Measurements from ENCODE around the gene ZNF215. TPM values are rescaled to one million over a fixed set of nuclear protein-coding genes. Genes with fewer than 3 reads are reported as not detected.
"Not testable (repeated sequence)": the region's sequence is repeated elsewhere in the genome, so short reads cannot be mapped to it uniquely, and the experiment has no call there.

ZNF215 gene
- total RNA-seq: 5.6 TPM

DNA sequence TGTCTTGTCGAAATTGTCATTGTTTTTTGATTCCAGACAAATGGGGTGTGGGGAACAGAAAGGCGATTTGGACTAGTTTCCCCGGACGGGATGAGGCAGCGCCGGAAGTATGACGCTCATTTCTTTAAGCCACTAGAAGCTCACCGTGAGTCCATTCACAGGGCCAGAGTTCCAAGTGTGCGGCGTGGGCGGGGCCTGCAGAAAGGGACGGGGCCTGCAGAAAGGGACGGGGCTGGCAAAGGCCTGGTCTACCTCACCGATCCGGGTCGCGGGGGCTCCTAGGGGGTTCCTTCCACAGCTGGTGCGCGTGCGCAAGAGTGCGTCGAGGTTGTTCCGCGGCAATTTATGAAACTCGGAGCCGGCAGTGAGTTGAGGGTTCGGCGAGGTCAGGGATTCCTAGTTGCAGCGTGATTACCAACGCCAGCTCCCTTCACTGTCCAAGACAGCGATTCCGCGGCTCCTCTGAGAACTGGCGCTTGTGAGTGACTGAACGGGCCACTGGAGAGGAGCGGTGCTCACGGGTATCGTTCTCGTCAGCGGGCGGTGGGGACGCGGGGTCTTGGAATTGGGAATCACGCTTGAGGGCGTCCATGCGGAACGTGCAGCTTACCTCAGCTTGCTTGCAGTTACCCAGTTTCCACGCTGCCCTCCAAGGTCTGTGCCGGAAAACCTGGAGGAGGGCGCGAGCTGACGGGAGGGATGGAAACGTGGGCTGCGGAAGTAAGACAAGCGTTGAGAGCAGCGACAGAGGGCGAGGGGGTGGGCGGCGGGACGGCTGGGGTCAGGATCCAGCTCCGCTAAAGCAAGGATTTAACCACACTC lies at the start of gene ZNF215:
ZNF215 (plus strand) TSS at position 219 of the 822 bp plus-strand sequence. CDS start 5,847 bp downstream, outside the sequence.
- peak; percentile 67 for DNase-seq

DNA sequence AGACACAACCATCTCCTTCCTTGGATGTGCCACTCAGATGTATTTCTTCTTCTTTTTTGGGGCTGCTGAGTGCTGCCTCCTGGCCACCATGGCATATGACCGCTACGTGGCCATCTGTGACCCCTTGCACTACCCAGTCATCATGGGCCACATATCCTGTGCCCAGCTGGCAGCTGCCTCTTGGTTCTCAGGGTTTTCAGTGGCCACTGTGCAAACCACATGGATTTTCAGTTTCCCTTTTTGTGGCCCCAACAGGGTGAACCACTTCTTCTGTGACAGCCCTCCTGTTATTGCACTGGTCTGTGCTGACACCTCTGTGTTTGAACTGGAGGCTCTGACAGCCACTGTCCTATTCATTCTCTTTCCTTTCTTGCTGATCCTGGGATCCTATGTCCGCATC lies 49.3 kb upstream of the ZNF215 start:
- DNase-seq: no peak

DNA sequence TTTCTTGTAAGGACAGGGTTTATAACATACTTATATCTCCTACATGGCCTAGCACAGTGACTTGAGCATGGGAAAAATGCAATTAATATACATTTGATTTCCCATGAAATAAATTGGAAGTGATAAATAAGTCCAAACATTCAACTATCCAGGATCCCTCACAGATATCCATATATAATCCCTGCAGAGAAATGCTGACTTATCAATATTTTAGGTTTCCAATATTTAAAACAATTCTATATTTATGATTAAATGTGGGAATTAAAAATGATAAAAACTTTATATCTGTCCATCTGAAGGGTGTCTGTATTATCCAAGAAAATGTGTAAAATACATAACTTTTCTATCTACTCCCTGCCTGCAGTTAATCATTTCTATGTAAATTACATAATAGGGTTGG lies 43.5 kb upstream of the ZNF215 start:
- DNase-seq: no peak

DNA sequence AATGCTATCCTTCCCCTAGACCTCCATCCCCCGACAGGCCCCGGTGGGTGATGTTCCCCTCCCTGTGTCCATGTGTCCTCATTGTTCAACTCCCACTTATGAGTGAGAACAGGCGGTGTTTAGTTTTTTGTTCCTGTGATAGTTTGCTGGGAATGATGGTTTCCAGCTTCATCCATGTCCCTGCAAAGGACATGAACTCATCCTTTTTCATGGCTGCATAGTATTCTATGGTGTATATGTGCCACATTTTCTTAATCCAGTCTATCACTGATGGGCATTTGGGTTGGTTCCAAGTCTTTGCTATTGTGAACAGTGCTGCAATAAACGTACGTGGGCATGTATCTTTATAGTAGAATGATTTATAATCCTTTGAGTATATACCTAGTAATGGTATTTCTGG lies 38.5 kb upstream of the ZNF215 start:
- not testable (repeated sequence) for DNase-seq

DNA sequence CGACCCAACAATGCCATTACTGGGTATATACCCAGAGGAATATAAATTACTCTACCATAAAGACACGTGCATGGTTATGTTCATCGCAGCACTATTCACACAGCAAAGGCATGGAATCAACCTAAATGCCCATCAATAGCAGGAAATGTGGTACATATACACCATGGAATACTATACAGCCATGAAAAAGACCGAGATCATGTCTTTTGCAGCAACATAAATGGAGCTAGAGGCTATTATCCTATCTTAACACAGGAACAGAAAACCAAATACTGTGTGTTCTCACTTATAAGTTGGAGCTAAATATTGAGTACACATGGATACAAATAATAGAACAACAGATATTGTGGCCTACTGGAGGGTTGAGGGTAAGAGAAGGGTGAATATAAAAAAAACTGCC lies 37.4 kb upstream of the ZNF215 start:
- no peak for DNase-seq

DNA sequence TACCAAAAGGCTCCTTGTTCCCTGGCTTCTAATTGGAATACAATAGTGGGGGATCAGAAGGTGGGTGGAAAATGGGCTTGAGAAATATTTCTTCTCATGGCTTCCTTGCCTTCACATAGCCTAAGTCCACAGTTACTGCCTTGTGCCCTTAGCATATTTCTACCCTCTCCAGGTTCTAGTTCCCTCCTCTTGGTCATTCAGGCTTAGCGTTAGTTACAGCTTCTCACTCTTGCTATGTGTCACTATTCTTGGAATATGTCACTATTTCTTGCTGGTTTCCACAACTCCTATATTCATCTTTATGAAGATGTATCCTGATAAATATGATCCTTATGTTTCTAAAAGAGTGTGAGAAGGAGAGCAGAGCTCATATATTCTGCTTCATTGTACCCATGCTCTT lies 36.4 kb upstream of the ZNF215 start:
- DNase-seq: no peak

DNA sequence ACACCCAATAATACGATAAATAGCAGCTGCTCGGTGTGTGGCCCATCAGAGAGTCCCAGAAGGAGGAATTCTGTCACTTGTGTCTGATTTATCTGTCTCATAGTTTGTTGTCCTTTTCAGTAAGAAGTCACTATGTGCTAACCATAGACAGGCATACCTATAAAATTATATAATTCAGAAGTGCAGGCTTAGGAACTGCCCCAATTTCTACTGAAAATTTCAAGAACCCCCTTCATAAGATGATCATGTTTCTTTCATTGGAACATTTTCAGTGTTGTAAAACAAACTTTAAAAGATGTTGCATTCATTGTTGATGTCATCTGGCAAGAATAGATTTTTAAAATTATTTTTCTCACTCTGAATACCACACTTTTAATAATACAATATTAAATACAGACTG lies 33.8 kb upstream of the ZNF215 start, which contains the start of gene OR2D2:
OR2D2 (minus strand) TSS at position 101 of the 400 bp plus-strand sequence; CDS start at position 101, 0 bp downstream.
- DNase-seq: no peak

DNA sequence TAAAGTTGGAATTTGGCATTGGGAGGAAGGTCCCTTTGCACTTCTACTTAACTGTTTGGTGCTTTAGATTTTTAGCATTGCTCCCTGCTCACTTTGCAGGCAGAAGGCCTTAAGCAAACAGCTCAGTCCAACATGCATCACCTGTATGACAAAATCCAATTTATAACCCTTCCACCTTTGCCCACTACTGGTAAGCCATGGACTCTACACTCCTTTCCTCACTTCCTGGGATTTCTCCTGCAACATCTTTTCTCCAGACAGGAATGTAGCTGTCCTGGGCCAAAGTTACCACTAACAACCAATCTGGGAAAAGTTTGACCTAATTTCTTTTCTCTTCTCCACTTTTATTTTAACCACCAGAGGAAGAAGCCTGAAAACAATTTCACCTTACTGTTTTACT lies 32.1 kb upstream of the ZNF215 start:
- DNase-seq: no peak

DNA sequence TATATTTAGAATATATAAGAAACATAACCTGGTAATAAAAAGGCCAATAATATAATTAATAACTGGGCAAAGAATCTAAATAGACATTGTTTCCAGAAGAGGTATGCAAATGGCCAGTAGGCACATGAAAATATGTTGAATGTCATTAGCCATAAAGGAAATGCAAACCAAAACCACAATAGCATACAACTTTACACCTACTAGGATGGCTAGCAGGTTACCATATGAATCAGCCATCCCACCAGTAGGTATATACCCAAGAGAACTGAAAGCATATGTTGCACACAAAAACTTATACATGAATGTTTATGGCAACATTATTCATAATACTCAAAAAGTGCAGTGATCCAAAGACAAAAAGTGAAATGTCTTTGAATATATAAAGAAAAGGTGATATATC lies 31.2 kb upstream of the ZNF215 start:
- DNase-seq: no peak

DNA sequence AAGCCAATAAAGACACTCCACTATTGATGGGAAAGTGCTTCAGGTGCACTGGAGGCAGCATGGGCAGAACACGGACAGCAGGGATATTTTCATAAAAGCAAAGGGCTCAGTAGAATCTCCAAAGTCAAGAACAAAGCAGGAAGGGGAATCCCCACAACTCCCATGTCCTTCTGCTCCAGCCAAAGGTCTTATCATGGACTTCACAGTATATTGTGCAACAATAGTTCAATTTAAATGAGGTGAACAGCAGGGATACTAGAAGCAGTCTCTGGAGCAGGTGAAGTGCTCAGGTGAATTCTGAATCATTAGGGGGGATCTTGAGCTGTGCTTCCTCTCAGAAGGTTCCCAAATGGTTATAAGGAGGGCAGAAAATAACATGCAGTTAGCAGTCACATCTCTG lies 27.3 kb upstream of the ZNF215 start:
- no peak for DNase-seq

DNA sequence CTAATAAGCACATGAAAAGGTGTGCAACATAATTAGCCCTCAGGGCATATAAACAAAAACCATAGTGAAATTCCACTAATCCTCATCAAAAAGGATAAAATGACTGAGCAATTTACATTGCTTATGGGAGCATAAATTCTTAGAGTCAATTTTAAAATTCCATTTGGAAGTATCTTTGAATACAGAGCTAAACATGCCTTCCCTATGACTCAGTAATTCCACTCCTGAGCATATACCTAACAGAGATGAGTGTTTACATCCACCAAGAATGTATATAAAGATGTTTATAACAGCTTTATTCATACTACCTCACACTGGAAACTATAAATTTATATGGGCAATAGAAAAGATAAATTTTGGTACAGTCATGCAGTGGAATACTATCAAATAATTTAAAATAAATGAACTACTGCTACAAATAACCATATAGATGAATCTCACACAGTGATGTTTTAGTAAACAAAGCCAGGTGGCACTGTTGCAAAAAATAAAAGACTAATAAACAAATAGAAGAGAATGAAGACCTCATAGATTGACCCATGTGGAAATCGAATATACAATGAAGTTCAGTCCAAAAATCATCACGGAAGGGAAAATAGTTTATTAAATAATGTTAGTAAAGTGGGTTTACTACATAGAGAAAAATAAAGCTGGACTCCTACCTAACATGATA lies 25.8 kb upstream of the ZNF215 start:
- DNase-seq: no peak

DNA sequence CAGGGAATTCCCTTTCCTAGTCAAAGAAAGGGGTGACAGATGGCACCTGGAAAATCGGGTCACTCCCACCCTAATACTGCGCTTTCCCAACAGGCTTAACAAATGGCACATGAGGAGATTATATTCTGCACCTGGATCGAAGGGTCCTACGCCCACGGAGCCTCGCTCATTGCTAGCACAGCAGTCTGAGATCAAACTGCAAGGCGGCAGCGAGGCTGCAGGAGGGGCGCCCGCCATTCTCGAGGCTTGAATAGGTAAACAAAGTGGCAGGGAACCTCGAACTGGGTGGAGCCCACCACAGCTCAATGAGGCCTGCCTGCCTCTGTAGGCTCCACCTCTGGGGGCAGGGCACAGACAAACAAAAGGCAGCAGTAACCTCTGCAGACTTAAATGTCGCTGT lies 21.4 kb upstream of the ZNF215 start:
- DNase-seq: not testable (repeated sequence)

DNA sequence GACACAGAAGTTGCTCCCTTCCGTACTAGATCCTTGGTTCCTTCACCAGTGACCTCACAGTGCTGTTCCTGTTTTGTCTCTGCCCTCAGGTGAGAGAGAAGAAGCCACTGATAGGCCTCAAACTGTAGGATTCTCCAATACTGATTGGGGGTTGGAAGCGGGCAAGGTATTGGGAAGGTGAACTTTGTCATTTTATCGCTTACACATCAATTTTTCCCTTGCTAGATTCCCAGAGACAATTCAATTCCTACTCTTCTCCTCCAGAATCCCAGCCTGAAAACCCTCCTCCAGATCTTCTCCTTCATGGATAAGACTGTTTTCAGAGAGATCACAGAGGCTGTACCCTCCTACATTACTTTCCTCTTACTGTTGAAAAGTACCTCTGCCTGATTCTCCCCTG lies 14.8 kb upstream of the ZNF215 start:
- no peak for DNase-seq

DNA sequence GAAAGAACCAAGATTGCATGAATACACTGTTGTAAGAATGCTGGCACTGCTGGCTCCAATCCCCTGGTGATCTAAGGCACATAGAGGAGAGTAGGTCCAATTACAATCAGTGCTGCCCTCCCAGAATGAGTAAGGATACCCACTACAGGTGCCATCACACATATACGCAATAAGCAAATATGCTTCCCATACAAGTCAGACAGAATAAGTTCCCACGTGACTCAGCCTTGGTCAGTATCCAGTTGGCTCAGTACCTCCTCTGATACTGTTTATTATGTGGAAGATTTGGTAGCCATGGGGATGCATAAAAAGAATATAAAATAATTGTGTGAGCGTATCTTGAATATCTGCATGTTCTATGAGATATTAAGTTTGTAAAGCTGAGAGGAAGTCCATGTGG lies 14.3 kb upstream of the ZNF215 start:
- no peak for DNase-seq

DNA sequence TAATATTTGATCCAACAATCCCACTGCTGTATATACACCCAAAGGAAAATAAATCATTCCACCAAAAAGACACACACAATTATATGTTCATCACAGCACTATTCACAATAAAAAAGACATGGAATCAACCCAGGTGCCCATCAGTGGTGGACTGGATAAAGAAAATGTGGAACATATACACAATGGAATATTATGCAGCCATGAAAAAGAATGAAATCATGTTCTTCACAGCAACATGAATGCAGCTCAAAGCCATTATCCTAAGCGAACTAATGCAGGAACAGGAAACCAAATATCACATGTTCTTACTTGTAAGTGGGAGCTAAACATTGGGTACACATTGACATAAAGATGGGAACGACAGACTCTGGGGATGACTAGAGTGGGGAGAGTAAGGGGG lies 6.5 kb upstream of the ZNF215 start:
- DNase-seq: no peak

DNA sequence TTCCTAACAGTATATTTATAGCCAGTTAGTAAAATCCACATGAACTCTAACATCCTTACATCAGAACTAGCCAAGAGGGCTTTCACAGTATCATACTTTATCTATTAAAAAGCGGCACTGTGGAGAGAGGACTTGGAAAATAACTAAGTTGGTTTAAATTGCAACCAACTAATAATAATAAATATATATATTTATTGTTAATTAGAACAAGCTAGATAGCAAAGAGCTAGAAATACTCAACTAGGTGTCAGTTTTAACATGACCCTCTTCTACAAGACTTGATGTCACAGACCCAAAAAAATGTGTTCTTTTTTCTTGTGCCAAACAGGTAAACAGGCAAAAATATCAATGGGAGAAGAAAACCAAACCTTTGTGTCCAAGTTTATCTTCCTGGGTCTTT lies 5.5 kb upstream of the ZNF215 start, which contains the start of gene OR2D3:
OR2D3 (plus strand) TSS at position 301 of the 400 bp plus-strand sequence; CDS start at position 301, 0 bp downstream.
- no peak for DNase-seq

DNA sequence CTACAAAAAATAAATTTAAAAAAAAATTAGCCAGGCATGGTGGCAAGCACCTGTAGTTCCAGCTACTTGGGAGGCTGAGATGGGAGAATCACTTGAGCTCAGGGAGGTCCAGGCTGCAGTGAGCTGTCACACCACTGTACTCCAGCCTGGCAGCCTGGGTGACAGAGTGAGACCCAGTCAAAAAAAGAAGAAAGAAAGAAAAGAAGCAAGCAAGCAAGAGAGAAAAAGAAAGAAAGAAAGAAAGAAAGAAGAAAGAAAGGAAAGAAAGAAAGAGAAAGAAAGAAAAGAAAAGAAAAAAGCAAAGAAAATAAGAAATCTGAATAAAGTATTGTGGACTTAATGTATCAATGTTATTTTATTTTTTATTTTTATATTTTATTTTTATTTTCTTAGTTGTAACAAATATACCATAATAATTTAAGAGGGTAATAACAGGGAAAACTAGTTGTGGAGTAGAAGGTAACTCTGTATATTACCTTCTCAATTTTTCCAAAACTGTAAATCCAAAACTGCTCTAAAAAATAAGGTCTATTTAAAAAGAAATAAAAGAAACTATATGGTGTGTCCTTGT lies 1.1 kb upstream of the ZNF215 start:
- no peak for DNase-seq

DNA sequence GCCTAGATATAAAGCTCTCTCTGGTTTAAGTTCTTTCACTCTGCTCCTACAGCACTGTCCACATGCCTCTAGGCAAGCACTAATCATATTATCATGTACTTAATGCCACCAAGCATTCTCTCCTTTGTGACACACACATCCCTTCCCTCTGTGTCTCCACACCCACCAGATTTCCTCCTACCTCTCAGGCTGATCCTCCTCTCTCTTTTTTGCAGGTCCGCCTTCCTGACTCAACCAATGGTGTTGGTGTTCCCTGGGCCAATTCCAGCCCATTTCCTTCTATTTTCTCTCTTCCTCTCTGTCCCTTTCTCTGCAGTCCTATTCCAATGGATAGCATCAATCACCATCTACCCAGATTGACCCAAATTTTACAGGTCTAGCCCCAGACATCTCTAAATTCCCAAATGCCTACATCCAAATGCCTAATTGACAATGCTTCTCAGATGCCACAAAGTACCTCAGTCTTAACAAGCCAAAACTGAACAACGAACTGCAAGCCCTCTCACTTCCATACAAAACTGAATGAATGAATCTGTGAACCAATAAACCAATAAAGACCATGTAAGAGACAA lies 504 bp upstream of the ZNF215 start:
- no peak for DNase-seq

DNA sequence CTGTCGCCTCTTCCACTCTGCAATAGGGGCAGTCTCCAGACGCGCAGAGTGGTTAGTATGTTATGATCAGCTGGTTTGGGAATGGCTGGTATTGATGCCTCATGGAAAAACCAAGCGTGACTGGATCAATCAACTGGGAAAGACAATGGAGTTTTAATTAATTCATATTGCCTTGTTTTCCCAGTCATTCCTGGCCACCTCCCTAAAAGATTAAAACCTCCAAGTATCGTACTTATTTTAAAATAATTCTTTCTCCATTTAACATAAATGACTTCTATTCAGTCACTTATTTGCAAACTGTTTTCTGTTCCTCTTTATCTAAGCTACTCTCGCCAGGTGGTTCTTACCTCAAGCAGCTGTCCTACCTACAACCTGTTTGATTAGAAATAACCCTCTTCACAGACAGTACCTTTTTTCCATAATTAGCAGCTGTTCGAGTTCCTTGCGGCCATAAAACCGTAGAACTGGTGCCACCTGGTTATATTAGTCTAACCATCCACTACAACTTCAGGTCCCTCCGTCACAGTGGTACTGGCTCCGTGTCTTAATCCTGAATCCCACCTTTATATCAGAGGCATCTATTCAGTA lies 898 bp downstream of the ZNF215 start:
- DNase-seq: no peak

DNA sequence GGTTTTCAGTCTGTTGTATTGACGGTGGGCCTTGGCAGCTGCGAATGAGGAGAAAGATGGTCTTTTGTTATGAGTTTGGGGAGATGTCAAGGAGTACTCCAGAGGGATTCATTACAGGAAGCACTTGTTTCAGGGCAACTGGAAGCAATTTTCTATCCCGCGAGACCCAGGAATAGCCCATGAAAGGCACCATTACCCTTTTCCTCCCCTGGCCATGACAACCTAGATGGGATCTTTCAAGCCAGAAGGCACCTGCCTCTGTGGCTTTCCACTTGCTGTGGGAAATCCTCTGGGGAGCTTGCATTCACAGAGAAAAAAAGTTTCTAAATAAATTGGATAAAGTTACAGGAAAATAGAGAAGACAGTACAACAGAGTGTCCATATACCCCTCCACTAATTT lies 2.7 kb downstream of the ZNF215 start:
- no peak for DNase-seq

DNA sequence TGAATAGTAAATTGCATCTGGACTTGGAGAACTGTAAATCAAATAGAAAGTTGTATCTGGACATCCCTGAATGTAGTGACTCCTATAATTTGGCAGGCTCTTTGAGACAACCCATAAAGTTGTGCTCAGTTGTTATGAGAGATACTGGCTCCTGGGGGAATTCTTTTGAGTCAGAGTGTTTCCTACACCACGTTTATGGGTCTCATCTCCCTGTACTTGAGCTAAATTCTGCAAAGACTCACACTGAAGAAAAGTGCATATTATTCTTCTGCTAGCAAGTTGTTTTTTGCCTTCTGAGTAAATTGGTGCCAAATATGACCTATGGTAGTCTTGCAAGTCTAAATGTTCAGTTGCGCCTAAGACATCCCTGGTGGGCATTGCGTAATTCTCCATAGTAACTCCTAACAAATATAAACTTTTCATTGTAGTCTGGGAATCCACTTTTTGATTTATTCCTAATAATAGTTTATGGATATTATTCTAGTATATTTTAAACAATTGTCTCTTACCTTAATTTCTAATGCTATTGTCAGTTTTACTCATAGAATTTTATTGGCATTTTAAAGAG lies 5.0 kb downstream of the ZNF215 start:
- DNase-seq: no peak

DNA sequence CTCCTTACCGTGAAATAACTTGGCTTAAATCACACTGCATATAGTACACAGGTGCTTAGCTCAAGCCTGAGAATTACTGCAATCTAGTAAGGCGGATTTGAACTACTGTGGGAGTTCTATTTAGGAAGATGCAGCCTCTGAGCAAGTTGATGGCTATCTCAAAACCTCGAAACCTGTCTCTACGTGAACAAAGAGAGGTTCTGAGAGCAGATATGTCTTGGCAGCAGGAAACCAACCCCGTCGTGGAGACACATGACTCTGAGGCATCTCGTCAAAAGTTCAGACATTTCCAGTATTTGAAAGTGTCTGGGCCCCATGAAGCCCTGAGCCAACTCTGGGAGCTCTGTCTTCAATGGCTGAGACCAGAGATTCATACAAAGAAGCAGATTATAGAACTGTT lies 5.9 kb downstream of the ZNF215 start:
- no peak for DNase-seq
